WTC11 (cell line): ENCODE measurements around the gene SMCO1. TPM values are rescaled to one million over a fixed set of nuclear protein-coding genes. Genes with fewer than 3 reads are reported as not detected.
"Not testable (repeated sequence)": the region's sequence is repeated elsewhere in the genome, so short reads cannot be mapped to it uniquely, and the experiment has no call there.

Experiments
- ATAC-seq: fragments of 200-7000 bp; cut with Tn5 transposase; 2 replicates; pipeline ENCODE4 v1.10.0; 2021; ENCODE audit warnings: mild to moderate bottlenecking, moderate library complexity
- CTCF ChIA-PET: fragments of 300-600 bp; sonication (Branson Sonifier 250); formaldehyde crosslinking; loops from one replicate; lab custom pipeline; 2021; ENCODE audit warnings: antibody characterized with exemption; lab: Charles Lee
- POLR2A ChIA-PET: fragments of 350-600 bp; sonication (Branson Sonifier 250); formaldehyde crosslinking; loops from one replicate; lab custom pipeline; 2021; ENCODE audit warnings: antibody characterized with exemption; lab: Charles Lee
- DNase-seq: peaks from one replicate; pipeline ENCODE4 v3.0.0; 2021; ENCODE audit warnings: low spot score
- H3K27ac Mint-ChIP-seq: 2 replicates; pipeline ENCODE4 v1.8.0; 2021; ENCODE audit warnings: mixed read lengths
- H3K27me3 Mint-ChIP-seq: 2 replicates; pipeline ENCODE4 v1.8.0; 2021; ENCODE audit warnings: low read depth, mild to moderate bottlenecking, moderate library complexity, mixed read lengths
- H3K36me3 Mint-ChIP-seq: 2 replicates; pipeline ENCODE4 v1.8.0; 2021; ENCODE audit warnings: mixed read lengths
- H3K4me1 Mint-ChIP-seq: 2 replicates; pipeline ENCODE4 v1.8.0; 2022; ENCODE audit warnings: mixed read lengths
- H3K4me3 Mint-ChIP-seq: 2 replicates; pipeline ENCODE4 v1.8.0; 2021; ENCODE audit warnings: mild to moderate bottlenecking, moderate library complexity, mixed read lengths
- H3K9me3 Mint-ChIP-seq: 2 replicates; pipeline ENCODE4 v1.8.0; 2021; ENCODE audit warnings: mixed read lengths
- ARID4B ChIP-seq: sonication (generic); formaldehyde crosslinking; IDR thresholded peaks from 2 replicates; pipeline ENCODE4 v1.8.0; 2023; ENCODE audit warnings: missing genetic modification reagents, mild to moderate bottlenecking, borderline replicate concordance
- ATF3 ChIP-seq: sonication (generic); formaldehyde crosslinking; conservative IDR thresholded peaks from 2 replicates; pipeline ENCODE4 v1.8.1; 2022; ENCODE audit warnings: mild to moderate bottlenecking, missing genetic modification reagents
- CREM ChIP-seq: sonication (generic); formaldehyde crosslinking; IDR thresholded peaks from 2 replicates; pipeline ENCODE4 v1.8.1; 2022; ENCODE audit warnings: mild to moderate bottlenecking, missing genetic modification reagents, moderate library complexity
- FOXJ3 ChIP-seq: sonication (generic); formaldehyde crosslinking; IDR thresholded peaks from 2 replicates; pipeline ENCODE4 v1.9.0; 2021; ENCODE audit warnings: missing genetic modification reagents, mild to moderate bottlenecking, borderline replicate concordance
- FOXP4 ChIP-seq: sonication (generic); formaldehyde crosslinking; IDR thresholded peaks from 2 replicates; pipeline ENCODE4 v1.8.0; 2022; ENCODE audit warnings: mild to moderate bottlenecking, missing genetic modification reagents
- HMGA2 ChIP-seq: fragments of 250-450 bp; sonication (Bioruptor Pico); IDR thresholded peaks from 2 replicates; pipeline ENCODE4 v1.4.0; 2021; ENCODE audit warnings: mild to moderate bottlenecking, moderate library complexity
- PRDM15 ChIP-seq: sonication (generic); formaldehyde crosslinking; IDR thresholded peaks from 2 replicates; pipeline ENCODE4 v1.8.0; 2022; ENCODE audit warnings: missing genetic modification reagents
- PRRX2 ChIP-seq: fragments of 250-450 bp; sonication (Bioruptor Pico); IDR thresholded peaks from 2 replicates; pipeline ENCODE4 v1.8.0; 2021; ENCODE audit warnings: mild to moderate bottlenecking
- RELA ChIP-seq: sonication (generic); formaldehyde crosslinking; IDR thresholded peaks from 2 replicates; pipeline ENCODE4 v1.8.1; 2022; ENCODE audit warnings: missing genetic modification reagents, mild to moderate bottlenecking, borderline replicate concordance
- TCF7 ChIP-seq: sonication (generic); formaldehyde crosslinking; IDR thresholded peaks from 2 replicates; pipeline ENCODE4 v1.8.0; 2022; ENCODE audit warnings: mild to moderate bottlenecking, low read depth, missing genetic modification reagents, moderate library complexity
- ZMAT4 ChIP-seq: fragments of 250-450 bp; sonication (Bioruptor Pico); IDR thresholded peaks from 2 replicates; pipeline ENCODE4 v1.9.0; 2021; ENCODE audit warnings: mild to moderate bottlenecking
- ZNF121 ChIP-seq: sonication (generic); formaldehyde crosslinking; IDR thresholded peaks from 2 replicates; pipeline ENCODE4 v1.8.0; 2023; ENCODE audit warnings: missing genetic modification reagents
- ZNF138 ChIP-seq: sonication (generic); formaldehyde crosslinking; conservative IDR thresholded peaks from 2 replicates; pipeline ENCODE4 v1.8.1; 2022; ENCODE audit warnings: mild to moderate bottlenecking, moderate library complexity, missing genetic modification reagents
- ZNF317 ChIP-seq: sonication (generic); formaldehyde crosslinking; IDR thresholded peaks from 2 replicates; pipeline ENCODE4 v1.8.1; 2023; ENCODE audit warnings: low read depth, mild to moderate bottlenecking, moderate library complexity, missing genetic modification reagents, borderline replicate concordance
- ZNF671 ChIP-seq: fragments of 250-450 bp; sonication (Bioruptor Pico); IDR thresholded peaks from 2 replicates; pipeline ENCODE4 v1.8.0; 2021; ENCODE audit warnings: mild to moderate bottlenecking
- total RNA-seq: library from RNA; stranded (reverse); gene quantifications from 3 replicates; pipeline ENCODE4 v1.2.3, GENCODE V29; 2021
- TF ChIP-seq, protein P1 (sequence below): sonication (generic); formaldehyde crosslinking; IDR thresholded peaks from 2 replicates; pipeline ENCODE4 v1.8.1; 2023; ENCODE audit warnings: mild to moderate bottlenecking, missing genetic modification reagents, moderate library complexity

SMCO1 gene
- total RNA-seq, 1 experiment from 2014 or later = not detected

DNA sequence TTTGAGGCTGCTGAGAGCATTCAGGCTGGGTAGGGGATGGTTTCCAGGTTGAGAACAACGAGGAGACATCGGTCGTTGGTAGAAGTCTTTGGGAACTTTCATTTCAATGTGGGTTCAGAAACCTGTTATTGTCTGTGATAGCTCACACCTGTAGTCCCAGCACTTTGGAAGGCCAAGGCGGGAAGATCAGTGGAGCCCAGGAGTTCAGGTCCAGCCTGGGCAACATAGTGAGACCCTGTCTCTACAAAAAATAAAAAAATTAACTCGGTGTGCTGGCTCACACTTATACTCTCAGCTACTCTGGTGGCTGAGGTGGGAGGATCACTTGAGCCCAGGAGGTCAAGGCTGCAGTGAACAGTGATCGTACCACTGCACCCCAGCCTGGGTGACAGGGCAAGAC lies 10.6 kb downstream of the SMCO1 start:
- ChIA-PET POLR2A (no interaction called here), CTCF (interaction anchor here (1.2 to 1.8 kb wide), 3 partner anchors 13 to 438 kb away, joined by 3 to 9 read pairs (median 3); partner anchors contain the start of gene NCBP2)
- ATAC-seq (no peak), DNase-seq (no peak)
- Mint-ChIP-seq H3K4me1 (peaks cover 13% of the 10 kb centered on the region), H3K9me3 (peaks cover 19% of the 10 kb centered on the region), H3K36me3 (peaks cover 18% of the 10 kb centered on the region), H3K27ac (peak overlapping the region; percentile 95), H3K4me3 (peak overlapping the region; percentile 100), H3K27me3 (no peaks in the 10 kb centered on the region)
- TF ChIP-seq ZNF121 (CRISPR knock-in tag) (0 out of 2 replicates have a peak, but pooled peaks have one; percentile 56), RELA (no peak), ARID4B (no peak), HMGA2 (CRISPR knock-in tag) (no peak), ZNF138 (CRISPR knock-in tag) (no peak), PRRX2 (CRISPR knock-in tag) (no peak)

DNA sequence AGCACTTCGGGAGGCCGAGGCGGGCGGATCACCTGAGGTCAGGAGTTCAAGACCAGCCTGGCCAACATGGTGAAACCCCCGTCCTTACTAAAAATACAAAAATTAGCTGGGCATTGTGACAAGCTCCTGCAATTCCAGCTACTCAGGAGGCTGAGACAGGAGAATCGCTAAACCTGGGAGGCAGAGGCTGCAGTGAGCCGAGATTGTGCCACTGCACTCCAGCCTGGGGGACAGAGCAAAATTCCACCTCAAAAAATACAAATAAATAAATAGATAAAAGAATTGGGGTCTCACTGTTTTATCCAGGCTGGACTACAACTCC lies 11.1 kb downstream of the SMCO1 start:
- DNase-seq, POLR2A ChIA-PET, ATAC-seq, H3K27me3 Mint-ChIP-seq: not testable (repeated sequence)
- CTCF ChIA-PET = interaction anchor here (1.5 to 1.8 kb wide), 2 partner anchors 25 to 438 kb away, joined by 3 to 9 read pairs; partner anchors contain the start of gene NCBP2
- H3K9me3 Mint-ChIP-seq = peaks cover 19% of the 10 kb centered on the region
- H3K4me1 Mint-ChIP-seq = peaks cover 19% of the 10 kb centered on the region
- peaks cover 21% of the 10 kb centered on the region for H3K36me3 Mint-ChIP-seq
- peak overlapping the region; percentile 95 for H3K27ac Mint-ChIP-seq
- peak overlapping the region; percentile 100 for H3K4me3 Mint-ChIP-seq

DNA sequence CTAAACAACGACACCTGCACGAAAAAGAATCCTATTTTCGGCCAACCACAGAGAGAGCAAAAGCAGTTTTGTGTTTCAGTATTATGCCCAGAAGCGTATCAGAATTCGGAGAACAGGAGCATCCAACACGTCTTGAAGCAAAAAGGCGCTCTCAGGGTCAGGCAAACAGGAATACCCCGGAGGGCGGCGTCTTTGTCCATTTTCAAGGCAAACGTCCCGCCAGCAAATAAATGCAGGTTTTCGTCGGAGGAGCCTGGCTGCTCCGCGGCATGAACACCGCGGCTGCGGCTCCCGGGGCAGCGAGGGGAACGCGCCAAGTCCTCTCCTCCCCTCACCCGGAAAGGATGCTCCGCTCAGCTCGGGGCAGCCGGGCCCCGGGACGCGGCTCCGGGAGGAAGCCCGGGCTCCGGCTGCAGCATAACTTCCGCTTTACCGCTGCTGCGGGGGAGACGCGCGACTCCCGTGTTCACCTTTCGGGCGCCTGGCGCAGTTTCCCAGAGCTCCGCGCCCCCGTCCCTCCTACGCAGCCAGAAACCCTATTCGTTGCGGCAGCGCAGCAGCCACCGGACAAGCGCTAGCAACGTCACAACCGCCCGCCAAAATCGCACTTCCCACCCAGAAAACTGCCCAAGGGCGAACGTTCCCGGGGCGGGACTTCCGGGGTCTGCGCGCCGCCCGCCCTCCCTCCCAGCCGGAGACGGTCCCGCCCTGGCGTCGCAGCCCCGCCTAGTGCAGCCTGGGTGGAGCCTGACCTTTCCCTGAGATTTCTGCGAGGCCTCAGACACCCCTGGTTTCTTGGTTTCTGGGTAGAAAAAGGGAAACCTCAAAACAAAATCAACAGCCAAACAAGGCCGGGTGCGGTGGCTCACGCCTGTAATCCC lies 11.7 kb downstream of the SMCO1 start, which contains the start of gene RNF168:
Gene RNF168, minus strand, starts transcription at position 573 of the 881 bp plus-strand sequence. CDS start 595 bp downstream, outside the sequence.
- ChIA-PET POLR2A (interaction anchor here (0.8 kb wide), 2 partner anchors 26 to 53 kb away, joined by 3 to 6 read pairs; no protein-coding TSS in a partner anchor), CTCF (interaction anchor here (1.0 to 1.8 kb wide), 3 partner anchors 19 to 439 kb away, joined by 3 to 9 read pairs (median 3); partner anchors contain the start of gene NCBP2)
- Mint-ChIP-seq H3K4me3 (peak within 1 kb of the TSS; percentile 100), H3K27ac (peak within 1 kb of the TSS; percentile 99), H3K27me3 (no peaks in the 10 kb centered on the region), H3K4me1 (peaks cover 21% of the 10 kb centered on the region), H3K36me3 (peaks cover 24% of the 10 kb centered on the region), H3K9me3 (peaks cover 19% of the 10 kb centered on the region)
- peak; percentile 93 for ATAC-seq
- DNase-seq = peak; percentile 95
- TF ChIP-seq ZMAT4 (CRISPR knock-in tag) = no peak
- TF ChIP-seq CREM (CRISPR knock-in tag) = peak; percentile 84
- no peak for TF ChIP-seq ZNF317 (CRISPR knock-in tag)
- TF ChIP-seq FOXP4 (CRISPR knock-in tag) = no peak
- no peak for TF ChIP-seq FOXJ3 (CRISPR knock-in tag)
- no peak for TF ChIP-seq ZNF671
- no peak for TF ChIP-seq ATF3
- TF ChIP-seq, protein P1, sequence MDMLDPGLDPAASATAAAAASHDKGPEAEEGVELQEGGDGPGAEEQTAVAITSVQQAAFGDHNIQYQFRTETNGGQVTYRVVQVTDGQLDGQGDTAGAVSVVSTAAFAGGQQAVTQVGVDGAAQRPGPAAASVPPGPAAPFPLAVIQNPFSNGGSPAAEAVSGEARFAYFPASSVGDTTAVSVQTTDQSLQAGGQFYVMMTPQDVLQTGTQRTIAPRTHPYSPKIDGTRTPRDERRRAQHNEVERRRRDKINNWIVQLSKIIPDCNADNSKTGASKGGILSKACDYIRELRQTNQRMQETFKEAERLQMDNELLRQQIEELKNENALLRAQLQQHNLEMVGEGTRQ (CRISPR knock-in tag) = 0 out of 2 replicates have a peak, but pooled peaks have one; percentile 17
- TF ChIP-seq PRDM15 = no peak
- no peak for TF ChIP-seq TCF7 (CRISPR knock-in tag)
